IMR-90 (cell line): ENCODE data around the gene UBR1. TPM values are rescaled to one million over a fixed set of nuclear protein-coding genes. Genes with fewer than 3 reads are reported as not detected.

ENCODE experiments used
- microRNA-seq, 2 experiments: library from miRNA; stranded (forward) in 1 of 2; unstranded in 1 of 2; fragments of 10-50 nt in 1 of 2; fragments of <30 nt in 1 of 2; gene quantifications in 1 of 2; microRNA quantifications in 1 of 2; one replicate each; pipeline versions ENCODE3 to v1.1.0; 2013 to 2020; ENCODE audit not compliant: insufficient read depth in 1 of 2, insufficient read length in 1 of 2, unreplicated experiment in 1 of 2
- polyA plus RNA-seq, 3 experiments: library from polyadenylated mRNA; depleted of rRNA; stranded (reverse); fragments of >200 nt; gene quantifications; 2 replicates each; pipeline ENCODE4 v1.2.3, GENCODE V29; 2012; ENCODE audit warnings: low replicate concordance in 1 of 3
- small RNA-seq, 5 experiments: library from RNA; depleted of rRNA; stranded (forward); fragments of <200 nt; gene quantifications; one replicate each; pipeline ENCODE3, GENCODE V24; 2012
- total RNA-seq: library from RNA; depleted of rRNA; stranded (reverse); fragments of >200 nt; gene quantifications from 2 replicates; pipeline ENCODE4 v1.2.3, GENCODE V29; 2012; rRNA removed

UBR1 gene
- total and polyA plus RNA-seq, 2 of the 4 experiments (the other 2 are of a cell fraction) = 6.5 to 30.1 TPM

Small RNA genes lying within 50 kb of the gene (microRNA-seq; reads per million reads assigned to microRNA genes)
- gene AC068724.2 (ENCODE audit: insufficient read depth, insufficient read length) = not detected

Small RNA genes lying within 50 kb of the gene (small RNA-seq; reads per million reads assigned to genes)
- 0 reads per million in 5 experiments for gene AC068724.2

Other genes starting within 250 kb of the UBR1 start
- gene TTBK2, start 185.3 kb downstream of the UBR1 start, total RNA-seq = 3.2 and 5.6 TPM in 2 replicates
- gene TTBK2, start 185.3 kb downstream of the UBR1 start, polyA plus RNA-seq (2012; rRNA removed) = 2.4 and 2.5 TPM in 2 replicates
- 5.6 and 8.6 TPM in 2 replicates for gene TMEM62, start 27.5 kb upstream of the UBR1 start, total RNA-seq
- gene TMEM62, start 27.5 kb upstream of the UBR1 start, polyA plus RNA-seq (2012; rRNA removed) = 3.1 and 3.7 TPM in 2 replicates
- gene CCNDBP1, start 79.4 kb upstream of the UBR1 start, total RNA-seq = 33.9 and 40.3 TPM in 2 replicates
- 33.4 and 34.9 TPM in 2 replicates for gene CCNDBP1, start 79.4 kb upstream of the UBR1 start, polyA plus RNA-seq (2012; rRNA removed)
- not detected in 2 replicates for gene EPB42, start 115.0 kb upstream of the UBR1 start, total RNA-seq
- not detected in 2 replicates for gene EPB42, start 115.0 kb upstream of the UBR1 start, polyA plus RNA-seq (2012; rRNA removed)
- gene TGM5, start 160.9 kb upstream of the UBR1 start, total RNA-seq = not detected in 2 replicates
- gene TGM5, start 160.9 kb upstream of the UBR1 start, polyA plus RNA-seq (2012; rRNA removed) = not detected in 2 replicates
- not detected in 2 replicates for gene TGM7, start 196.2 kb upstream of the UBR1 start, total RNA-seq
- gene TGM7, start 196.2 kb upstream of the UBR1 start, polyA plus RNA-seq (2012; rRNA removed) = not detected in 2 replicates
- 9.7 and 12.2 TPM in 2 replicates for gene LCMT2, start 224.5 kb upstream of the UBR1 start, total RNA-seq
- gene LCMT2, start 224.5 kb upstream of the UBR1 start, polyA plus RNA-seq (2012; rRNA removed) = 5.7 and 5.8 TPM in 2 replicates